GM18858 (cell line): ENCODE results near the gene UXT.
"Not testable (repeated sequence)": the region's sequence is repeated elsewhere in the genome, so short reads cannot be mapped to it uniquely, and the experiment has no call there.

Experiments used
- ATAC-seq: cut with Tn5 transposase; IDR thresholded peaks from one replicate; pipeline ENCODE4 v1.9.1; 2021; ENCODE audit not compliant: unreplicated experiment

Gene UXT

DNA sequence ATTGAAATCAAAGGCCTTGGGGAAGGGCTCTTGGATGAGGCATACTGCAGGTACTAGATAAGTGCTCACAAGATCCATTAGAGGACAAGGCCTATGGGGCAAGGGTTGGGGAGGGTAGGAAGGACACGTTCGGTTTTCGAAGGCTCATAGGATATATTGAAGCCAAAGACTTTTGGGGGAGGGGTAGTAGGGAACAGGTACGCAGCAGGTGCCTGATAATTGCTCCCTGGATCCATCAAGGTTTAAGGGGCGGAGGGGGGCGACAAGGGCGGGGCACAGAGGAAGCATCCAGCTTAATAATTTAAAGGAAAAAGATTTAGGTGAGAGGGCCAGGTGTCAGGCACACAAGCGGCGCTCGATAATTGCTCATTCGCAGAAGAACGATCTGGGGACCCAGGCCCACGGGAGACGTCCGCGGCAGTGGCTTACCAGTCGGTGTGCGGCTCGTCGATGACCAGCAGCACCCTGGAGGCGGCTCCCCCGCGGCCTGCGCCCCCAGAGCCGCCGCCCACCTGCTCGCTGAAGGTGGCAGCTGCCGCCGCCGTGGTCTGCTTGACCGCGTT is 40.0 kb downstream of the UXT start:
- no peak for ATAC-seq

DNA sequence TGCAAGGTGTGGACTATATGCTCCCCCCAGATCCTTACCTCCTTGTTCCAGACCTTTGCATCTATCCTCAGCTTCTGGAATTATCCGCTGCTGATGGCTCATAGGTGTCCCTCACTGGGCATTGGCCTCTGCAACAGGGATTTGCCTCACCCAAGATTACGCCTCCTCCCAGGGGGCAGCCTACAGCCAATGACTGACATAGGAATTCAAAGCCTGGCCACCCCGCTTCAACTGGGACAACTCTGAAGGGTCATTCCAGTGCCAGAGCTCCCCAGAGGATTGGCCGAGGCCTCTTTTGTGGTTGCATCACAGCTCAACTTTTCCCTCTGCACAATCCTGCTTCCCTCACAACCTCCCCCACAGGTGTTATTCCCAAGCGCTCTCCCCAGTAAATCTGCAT is 44.4 kb downstream of the UXT start:
- no peak for ATAC-seq

DNA sequence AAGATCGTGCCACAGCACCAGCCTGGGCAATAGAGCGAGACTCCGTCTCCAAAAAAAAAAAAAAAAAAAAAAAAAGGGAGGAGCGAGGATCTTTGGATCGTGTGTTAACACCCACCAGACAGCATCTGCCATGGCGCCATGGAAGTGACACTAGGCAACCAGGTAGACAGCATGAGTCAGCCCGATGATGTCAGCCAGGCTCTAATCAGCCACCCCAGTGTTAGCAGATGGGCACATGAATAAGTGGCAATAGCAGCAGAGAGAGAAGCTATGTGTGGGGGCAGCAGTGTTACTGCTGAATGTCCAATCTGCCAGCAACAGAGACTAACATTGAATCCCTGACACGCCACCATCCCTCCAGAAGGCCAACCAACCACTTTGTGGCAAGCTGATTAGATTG is 45.9 kb downstream of the UXT start:
- no peak for ATAC-seq

DNA sequence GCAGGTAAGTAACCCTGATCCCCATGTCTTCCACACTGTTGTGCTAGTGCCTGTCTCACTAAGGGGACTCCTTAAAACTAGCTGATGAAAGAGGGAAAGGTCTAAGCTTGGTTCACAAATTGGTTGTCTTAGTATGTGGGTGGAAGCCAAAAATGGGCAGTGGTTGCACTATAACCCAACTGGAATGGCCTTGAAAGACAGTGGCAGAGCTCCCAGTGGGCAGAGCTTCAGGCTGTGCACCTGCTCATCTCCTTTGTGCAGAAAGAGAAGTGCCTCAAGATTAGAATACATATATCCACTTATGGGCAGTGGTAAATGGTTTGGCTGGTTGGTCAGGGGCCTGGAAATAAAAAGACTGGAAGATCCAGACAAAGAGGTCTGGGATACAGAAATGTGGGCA is 46.6 kb downstream of the UXT start:
- ATAC-seq = no peak

DNA sequence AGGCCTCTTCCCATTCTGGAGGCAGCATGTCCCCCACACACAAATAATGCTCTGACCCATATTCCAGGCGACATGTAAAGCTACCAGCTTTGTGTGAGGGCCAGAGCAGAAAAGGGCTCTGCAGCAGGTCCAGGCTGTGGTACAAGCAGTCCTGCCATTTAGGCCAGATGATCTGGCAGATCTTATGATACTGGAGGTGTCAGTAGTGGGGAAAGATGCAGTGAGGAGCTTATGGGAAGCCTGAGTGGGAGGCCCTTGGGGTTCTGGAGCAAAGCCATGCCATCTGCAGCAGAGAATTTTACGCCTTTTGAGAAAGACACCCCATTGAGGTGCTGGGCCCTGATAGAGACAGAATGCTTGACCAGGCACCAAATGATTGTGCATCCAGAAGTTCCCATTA is 47.1 kb downstream of the UXT start:
- ATAC-seq = no peak

DNA sequence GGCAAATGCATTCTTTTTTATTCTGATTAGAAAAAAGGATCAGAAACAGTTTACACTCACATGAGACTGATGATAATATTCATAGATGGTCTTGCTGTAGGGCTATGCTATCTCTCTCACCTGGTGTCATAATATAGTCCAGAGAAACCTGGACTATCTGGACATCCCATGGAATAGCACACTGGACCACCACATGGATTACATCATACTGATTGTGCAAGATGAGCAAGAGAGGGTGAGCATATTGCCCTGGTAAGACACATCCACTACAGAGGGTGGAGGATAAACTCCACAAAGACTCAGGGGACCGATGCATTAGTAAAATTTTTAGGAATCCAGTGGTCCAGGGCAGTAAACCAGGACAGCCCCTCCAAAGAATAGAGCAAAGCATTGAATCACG is 47.5 kb downstream of the UXT start:
- ATAC-seq = no peak

DNA sequence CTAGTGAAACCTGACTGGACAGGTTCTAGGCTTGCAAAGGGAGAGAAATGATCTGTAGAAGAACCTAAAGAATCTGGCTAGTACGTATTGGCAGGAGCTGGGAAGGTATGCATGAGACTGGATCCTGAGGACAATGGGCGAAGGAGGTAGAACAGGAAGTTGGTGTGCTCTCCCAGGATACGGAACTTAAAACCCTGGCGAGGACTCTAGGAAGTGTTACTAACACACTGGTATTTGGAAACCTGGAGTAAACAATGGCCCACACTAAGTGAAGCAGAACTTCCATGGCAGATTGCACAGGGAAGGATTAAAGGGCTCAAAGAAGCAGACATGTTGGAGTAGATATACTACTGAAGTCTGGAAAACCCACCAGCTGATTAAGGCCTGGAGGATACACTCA is 48.5 kb downstream of the UXT start:
- ATAC-seq = no peak

DNA sequence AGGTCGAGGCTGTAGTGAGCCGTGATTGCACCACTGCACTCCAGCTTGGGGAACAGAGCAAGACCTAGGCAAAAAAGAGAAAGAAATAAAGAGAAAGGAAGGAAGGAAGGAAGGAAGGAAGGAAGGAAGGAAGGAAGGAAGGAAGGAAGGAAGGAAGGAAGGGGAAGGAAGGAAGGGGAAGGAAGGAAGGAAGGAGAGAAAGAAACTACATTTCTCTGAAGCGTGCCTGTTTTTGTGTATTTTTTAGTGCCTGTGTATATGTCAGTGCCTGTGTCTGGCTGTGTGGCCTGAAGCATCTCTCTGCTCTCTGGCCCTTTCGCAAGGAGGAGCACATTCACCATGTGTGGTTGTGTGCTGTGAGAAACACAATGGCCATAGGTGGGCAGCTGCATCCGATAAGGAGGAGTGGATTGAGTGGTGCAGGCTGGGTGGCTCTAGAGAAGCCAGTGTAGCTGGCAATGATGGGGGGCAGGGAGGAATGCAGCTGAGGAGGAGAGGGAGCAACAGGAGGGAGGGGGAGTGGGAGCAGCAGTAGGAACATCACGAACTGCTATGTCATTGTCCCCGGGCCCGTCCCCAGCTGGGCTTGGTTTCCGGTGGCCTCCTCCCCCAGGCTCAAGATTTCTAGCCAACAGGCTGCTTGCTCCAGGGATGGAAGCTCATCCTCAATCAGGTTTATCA is 50.7 kb downstream of the UXT start:
- ATAC-seq = no peak

DNA sequence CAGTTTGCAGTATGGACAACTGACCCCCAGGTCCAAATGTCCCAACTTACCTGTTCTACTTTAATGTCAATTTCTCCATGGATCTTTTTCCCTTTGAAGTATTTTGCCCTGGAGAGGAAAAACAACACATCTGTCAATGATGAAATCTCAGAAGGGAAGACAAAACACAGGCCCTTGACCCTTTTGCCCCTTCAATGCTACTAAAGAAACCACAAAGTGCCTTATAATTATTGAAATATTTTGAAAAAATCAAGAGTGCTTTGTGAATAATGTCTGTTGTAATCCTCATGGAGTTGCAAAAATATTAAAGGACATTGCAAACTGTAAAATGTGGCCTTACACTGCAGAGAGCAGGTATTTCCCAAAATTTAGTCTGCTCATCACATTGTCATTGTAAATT is 51.9 kb downstream of the UXT start:
- no peak for ATAC-seq

DNA sequence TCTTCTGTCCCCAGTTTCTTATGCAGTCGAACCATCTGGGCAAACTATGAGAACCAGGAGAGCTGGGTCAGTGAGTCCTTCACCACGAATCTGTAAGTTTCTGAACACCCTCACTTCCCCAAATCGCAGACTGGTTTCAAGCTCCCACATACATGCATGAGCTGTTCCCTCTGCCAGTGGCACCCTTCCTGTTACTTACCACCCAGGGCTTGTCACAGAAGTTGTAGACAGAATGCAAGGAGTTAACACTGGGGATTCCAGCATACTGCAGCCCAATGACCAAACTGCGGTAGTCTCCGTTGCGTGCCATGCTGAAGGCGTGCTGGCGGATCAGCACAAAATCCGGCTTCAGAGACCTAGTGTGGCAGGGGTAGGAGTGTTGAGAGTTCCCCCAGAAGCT is 54.0 kb downstream of the UXT start:
- no peak for ATAC-seq

DNA sequence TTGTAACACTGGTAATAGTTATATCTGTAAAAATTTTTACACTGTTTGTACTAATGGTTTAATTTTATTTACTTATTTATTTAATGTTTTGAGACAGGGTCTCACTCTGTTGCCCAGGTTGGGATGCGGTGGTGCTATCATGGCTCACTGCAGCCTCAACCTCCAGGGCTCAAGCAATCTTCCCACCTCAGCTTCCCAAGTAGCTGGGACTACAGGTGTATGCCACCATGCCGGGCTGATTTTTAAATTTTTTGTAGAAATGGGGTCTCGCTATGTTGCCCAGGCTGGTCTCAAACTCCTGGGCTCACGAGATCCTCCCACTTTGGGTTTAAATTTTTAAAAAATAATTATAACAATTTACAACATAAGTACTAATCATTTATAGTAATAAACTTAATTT is 55.9 kb downstream of the UXT start:
- not testable (repeated sequence) for ATAC-seq
